Measurements from ENCODE around the gene GPATCH8. TPM values are rescaled to one million over a fixed set of nuclear protein-coding genes. Genes with fewer than 3 reads are reported as not detected.
"Not testable (repeated sequence)": the region's sequence is repeated elsewhere in the genome, so short reads cannot be mapped to it uniquely, and the experiment has no call there.

GPATCH8 gene
- polyA plus RNA-seq, 1 donor, result 28.2 TPM

DNA sequence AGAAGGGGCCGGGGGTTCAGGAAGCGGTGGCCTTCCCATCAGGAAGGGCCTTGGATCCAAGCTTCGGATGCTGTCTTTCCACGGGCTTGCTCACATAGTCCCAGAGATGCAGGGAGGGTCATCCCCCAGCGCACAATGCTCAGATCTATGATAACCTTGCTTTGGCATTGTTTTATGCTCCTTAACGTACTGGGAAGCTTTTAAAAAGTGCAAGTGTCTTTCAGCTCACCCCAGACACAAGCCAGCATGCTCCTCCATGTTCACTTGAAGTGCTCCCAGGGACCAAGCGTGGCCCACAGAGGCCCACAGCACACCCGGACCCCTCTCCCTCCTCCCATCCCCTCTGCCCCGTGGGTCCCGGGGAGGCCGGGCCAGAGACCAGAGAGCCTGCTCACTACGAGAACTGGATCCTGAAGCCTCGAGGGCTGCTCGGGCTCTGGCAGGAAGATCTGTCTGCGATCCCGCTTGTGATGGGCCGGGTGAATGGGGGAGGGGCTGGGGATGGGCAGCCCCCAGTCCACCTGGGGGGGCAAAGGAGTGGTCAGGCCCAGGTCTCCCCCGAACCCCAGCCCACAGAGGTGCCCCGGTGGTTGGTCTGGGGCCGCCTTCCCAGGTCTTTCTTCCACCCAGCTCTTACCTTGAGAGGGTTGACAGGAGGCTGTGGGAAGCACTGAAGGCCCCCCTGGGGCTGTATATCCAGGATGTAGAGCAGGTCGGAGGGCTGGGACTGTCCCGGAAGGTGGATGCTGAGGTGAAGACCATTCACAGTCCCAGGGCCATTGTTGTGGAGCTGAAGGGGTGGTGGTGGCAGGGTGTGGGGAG lies 127.8 kb downstream of the GPATCH8 start:
- no peak for DNase-seq (ENCODE audit: low read depth)

DNA sequence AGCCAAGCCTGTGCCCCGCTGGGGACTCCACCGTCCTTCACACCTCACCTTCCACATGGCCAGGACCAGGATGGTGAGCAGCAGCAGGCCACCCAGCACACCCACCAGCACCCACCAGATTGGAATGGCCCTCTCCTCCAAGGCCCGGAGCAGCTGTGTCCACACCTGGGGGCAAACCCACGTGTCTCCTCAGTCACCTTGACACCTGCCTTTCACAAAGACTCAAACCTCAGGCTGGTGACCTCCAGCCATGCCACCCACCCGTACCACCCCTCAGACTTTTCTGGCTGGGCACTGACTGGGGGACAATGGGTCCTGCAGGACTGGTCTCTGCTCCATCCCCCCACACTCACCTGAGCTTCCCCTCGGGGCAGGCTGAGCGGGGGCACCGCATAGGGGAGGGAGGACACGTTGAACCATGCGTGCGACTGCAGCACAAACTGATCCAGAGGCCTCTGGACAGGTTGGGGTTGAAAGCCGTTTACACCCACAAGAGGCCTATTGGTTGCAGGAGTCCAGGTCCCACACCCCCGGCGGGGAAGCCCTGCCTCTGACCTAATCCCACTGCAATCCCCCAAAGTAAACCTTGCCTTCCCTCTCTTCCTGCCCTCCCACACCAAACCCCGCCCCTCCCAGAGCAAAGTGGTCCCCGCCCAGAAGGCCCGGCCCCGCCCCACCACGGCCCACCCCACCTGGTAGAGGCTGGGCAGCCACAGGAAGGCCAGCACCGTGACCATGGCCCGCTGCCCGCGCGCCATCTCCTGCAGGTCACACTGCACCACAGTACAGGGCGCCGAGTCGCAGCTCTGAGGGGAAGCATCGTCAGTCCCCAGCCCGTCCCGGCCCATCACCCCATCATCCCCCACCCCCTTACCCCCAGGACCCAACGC lies 128.7 kb downstream of the GPATCH8 start:
- DNase-seq (ENCODE audit: low read depth), result no peak

DNA sequence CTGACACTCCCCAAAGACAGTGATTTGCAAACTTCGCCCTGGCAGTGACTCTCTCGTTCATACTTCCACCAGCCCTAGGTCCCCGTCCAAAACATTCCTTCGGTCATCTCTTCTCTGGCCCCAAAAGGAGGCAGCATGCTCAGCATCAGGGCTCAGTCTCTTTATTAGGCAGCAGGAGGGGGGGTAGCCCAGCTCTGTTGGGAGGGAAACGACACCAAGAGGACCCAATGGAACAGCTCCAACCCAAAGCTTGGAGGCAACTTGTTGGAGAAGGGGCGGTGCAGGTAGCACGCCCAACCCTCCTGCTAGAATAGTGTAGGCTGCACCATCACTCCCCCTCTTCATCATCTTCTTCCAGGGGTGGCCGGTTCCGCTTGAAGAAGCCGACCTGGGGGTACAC lies 131.2 kb downstream of the GPATCH8 start:
- no peak for DNase-seq (ENCODE audit: low read depth)

DNA sequence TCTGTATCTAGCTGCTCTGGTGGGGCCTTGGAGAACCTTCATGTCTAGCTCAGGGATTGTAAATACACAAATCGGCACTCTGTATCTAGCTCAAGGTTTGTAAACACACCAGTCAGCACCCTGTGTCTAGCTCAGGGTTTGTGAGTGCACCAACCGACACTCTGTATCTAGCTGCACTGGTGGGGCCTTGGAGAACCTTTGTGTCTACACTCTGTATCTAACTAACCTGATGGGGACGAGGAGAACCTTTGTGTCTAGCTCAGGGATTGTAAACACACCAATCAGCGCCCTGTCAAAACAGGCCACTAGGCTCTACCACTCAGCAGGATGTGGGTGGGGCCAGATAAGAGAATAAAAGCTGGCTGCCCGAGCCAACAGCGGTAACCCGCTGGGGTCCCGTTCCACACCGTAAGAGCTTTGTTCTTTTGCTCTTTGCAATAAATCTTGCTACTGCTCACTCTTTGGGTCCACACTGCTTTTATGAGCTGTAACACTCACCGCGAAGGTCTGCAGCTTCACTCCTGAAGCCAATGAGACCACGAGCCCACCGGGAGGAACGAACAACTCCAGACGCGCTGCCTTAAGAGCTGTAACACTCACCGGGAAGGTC lies 133.7 kb downstream of the GPATCH8 start:
- DNase-seq (ENCODE audit: low read depth), result not testable (repeated sequence)

DNA sequence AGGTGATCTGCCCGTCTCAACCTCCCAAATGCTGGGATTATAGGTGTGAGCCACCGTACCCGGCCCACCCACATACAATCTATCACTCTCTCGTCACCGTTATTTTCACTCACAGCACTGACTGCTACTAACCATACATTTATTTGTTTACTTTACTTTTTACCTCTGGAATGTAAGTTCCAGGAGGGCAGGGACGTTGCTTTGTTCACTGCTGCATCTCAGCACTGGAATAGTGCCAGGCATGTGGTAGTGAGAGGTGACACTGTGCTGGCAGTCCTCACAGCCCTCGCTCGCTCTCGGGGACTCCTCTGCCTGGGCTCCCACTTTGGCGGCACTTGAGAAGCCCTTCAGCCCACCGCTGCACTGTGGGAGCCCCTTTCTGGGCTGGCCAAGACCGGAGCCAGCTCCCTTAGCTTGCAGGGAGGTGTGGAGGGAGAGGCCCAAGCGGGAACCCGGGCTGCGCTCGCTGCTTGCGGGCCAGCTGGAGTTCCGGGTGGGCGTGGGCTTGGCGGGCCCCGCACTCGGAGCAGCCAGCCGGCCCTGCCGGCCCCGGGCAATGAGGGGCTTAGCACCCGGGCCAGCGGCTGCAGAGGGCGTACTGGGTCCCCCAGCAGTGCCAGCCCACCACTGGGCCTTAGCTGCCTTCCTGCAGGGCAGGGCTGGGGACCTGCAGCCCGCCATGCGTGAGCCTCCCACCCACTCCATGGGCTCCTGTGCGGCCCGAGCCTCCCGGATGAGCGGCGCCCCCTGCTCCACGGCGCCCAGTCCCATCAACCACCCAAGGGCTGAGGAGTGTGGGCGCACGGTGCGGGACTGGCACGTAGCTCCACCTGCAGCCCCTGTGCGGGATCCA lies 134.6 kb downstream of the GPATCH8 start:
- DNase-seq (ENCODE audit: low read depth), result not testable (repeated sequence)

DNA sequence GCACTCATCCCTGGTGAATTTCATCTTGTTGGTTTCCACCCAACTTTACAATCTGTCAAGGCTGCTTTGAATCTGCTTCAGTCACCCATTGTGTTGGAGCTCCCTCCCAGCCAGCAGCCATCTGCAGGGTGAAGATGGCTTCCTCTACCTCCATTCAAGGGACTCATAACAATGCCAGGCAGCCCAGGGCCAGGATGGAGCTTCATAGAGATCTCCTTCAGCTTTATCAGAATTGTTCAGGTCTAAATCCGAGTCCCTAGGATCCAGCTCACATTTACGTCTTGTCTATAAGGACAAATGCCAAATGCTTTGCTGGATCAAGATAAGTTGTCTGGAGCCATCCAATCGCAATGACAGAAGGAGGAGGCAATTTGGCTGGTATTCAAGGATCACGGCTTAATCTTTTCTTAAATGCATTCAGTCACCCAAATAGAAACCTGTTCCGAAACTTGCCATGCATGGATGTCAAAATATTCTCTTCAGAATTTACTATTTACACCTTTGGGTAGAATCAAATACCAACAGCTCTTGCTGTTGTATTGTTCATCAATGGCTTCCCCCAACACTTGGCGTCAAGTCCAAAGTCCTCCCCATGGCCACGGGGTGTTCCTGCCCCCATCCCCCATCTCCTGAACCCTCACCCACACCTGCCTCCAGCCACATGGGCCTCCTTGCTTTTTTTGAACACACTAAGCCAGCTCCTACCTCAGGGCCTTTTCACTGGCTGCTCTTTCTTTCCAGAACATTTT lies 135.8 kb downstream of the GPATCH8 start:
- no peak for DNase-seq (ENCODE audit: low read depth)

DNA sequence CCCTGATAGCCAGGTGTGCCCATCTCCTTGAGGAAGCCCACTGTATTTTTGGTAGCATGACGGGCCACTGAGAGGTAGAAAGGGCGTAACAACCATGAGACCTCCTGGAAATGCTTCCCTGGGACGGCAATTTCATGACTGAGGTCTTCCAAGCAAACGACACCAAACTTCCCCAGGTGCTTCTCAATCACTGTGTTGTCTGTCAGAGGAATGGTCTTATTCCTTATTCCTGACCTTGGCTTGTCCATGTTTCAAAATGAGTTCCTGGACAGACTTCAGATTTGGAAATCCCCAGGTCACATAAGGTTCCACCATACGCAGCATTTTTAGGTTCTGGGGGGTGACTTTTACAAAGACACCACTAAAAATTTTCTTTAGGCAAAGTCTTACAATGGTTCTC lies 138.2 kb downstream of the GPATCH8 start:
- not testable (repeated sequence) for DNase-seq (ENCODE audit: low read depth)

DNA sequence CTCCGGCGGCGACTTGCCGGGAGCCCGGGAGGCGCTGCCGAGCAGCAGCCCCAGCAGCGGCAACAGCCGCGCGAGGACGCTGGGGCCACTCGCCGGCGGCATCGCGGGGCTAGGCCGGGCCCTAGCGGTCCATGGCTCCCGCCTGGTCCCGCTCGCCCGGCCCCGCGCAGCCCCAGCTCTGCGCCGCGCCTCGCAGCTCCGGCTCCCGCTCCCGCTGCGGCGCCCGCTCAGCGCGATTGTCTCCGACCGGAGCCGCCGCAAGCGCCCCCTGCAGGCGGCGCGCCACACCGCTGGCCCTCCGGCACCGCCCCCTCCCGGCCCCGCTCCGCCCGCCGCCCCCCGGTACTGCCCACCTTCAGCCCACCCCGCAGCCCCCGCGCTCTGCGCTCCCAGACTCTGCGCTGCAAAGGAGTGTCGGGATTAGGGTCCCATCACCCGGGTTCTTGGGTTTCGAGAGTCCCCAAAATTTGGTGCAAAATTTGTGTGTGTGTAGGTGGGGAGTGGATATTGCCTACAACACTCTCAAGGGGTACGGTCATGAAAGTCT lies 139.5 kb downstream of the GPATCH8 start, which contains the start of gene FAM171A2:
FAM171A2 (minus strand) TSS at position 241 of the 547 bp plus-strand sequence; CDS start at position 102, 139 bp downstream.
- no peak for DNase-seq (ENCODE audit: low read depth)

DNA sequence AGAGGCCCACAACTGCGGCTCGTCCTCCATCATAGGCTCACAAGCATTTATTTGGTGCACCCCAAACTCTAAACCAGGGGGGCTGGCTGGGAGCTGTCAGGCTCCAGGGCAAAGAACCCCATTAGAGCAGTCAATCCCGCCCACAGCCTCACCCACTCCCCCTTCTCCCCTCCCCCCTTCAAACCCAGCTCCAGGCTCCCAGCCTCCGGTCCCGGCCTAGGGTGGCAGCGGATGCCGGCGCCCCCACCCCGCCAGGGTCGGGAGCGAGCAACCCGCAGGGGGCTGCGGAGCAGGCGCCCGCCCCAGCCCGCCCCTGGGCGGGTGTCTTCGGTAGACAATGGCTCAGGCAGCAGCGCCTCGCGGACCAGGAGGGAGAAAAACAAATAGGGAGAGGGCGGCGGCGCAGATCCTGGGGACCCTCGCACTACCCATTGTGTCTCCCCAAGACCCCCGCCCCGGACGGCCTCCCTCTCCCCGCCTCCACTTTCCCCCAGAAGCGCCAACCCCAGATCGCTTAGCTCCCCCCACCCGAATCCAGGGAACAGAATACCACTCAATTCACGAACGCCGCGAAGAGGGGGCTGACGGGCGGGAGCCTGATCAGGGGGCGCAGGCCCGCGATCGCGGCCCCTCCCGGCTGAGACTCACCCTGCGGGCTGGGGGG lies 140.1 kb downstream of the GPATCH8 start:
- no peak for DNase-seq (ENCODE audit: low read depth)

DNA sequence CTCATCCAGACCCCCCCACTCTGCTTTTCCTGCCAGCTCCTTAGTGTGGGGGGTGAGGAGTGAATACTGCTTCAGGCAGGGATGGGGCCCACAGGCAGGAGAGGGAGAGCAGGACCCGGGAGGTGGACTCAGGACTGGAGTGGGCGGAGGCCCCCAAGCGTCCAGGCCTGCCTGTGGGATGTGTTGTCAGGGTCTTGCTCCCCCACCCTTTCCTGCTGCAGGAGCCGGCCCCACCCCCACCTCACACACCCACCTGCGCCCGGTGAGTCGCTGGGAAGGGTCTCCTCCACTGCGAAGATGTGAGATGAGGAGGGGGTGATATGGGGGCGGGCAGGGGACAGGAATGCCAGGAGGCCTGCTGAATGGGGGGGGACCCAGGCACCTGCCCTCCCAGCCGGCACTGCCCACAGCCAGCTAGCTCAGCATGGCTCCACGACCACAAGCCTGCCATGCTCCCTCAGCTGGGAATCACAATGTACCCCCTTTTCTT lies 140.7 kb downstream of the GPATCH8 start:
- DNase-seq (ENCODE audit: low read depth), result no peak

DNA sequence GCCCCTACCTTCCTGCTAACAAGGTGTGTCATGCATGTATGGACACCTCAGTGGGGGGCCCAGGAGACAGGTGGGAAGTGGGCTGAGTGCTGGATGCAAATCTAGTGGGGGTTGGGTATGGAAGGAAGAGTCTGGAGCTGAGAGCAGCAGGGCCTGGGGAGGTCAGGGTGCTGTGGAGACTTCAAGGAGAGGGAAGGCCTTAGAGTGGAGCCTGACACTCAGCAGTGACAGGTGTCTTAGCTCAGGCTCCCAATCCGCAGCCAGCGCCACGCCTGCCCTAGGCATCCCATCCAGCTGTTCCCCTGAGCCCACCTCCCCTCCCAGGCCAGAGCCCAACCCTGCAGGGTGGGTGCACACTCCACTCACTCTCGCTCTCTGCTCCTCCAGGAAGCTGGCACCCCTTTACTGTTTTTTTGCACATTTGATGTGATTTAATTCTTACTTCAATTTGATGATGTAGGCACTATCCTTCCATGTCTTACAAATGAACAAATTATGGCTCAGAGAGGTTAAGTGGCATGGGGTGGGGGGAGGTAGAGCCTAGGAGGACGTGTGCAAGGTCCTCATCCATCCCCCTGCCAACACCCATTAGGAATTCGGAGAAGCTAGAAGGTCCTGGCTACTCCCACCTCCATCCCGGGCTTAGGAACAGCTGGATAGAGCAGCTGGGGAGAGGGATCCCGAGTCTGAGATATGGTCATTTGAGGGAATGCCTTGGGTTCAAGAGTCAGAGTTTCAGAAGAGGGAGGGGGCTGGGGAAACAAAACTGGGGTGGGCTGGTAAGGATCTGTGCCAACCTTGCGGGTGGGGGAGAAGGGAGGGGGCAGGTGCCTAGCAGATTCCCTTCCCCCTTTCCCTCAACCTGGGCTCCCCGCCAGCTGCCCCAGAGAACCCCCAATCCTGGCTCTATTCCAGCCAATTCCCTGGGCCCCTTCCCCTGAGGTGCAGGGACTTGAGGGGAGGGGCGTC lies 141.6 kb downstream of the GPATCH8 start:
- no peak for DNase-seq (ENCODE audit: low read depth)

DNA sequence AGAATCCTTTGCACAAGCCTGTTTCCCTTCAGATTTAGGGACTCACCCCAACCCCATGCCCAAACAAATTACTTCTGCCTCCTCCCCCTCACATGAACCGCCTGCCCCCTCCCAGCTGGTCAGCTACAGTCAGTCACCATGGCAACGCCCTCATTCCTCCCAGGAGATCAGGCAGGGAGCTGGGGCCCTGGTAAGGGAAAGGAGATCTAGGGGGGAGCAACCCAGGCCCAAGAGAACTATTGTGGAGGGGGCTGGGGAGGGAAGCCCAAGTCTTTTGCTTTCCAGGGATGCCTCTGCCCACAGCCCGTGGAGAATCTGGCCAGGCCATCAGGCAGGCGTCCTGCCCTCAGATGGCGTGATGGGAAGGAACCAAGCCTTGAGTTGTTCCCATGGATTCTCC lies 142.4 kb downstream of the GPATCH8 start:
- DNase-seq (ENCODE audit: low read depth), result no peak

DNA sequence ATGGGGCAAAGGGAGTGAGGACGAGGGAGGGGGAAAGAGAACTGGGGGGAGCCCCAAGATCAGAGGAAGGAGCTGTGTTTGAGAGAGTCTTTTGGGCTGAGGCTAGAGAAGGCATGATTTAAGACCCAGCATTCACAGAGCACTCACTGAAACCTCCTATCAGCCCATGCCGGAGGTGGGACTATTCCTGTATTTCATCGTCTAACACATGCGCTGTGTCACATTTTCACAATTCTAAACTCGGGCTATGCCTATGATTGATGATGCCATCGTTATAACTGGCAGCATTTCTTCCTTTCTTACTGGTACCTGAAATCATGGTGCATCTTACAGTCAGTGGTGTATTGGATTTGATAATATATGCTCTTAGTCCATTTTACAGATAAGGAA lies 143.1 kb downstream of the GPATCH8 start:
- DNase-seq (ENCODE audit: low read depth), result no peak

DNA sequence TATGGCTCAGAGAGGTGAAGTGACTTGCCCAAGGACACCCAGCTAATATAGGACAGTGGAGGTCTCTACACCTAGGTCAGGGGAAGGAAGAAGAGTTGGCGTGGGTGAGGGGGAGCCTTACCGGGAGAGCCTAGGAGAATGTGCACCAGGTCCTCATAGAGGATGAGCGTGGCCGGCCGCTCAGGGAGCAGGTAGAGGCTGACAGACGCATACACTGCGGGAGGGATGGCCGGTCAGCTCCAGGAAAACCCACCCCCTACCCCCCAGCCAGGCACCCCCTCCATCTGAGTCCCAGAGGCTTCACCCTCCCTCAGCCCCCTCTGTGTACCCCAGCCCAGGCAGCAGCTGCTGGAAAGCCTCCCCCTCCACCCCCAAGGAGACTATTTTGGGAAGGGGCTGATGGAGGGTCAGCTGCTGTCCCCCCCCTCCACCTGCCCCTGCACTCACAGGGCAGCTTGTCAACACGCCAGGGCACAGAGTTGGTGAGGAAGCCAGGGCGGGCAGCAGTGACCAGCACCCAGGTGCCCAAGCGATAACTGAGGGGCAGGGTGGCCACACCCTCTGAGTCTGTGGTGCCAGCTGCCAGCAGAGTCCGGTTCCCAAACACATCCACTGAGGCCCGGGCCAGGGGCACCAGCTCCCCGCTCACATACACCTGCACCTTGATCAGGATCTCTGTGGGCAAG lies 143.6 kb downstream of the GPATCH8 start:
- DNase-seq (ENCODE audit: low read depth), result no peak

DNA sequence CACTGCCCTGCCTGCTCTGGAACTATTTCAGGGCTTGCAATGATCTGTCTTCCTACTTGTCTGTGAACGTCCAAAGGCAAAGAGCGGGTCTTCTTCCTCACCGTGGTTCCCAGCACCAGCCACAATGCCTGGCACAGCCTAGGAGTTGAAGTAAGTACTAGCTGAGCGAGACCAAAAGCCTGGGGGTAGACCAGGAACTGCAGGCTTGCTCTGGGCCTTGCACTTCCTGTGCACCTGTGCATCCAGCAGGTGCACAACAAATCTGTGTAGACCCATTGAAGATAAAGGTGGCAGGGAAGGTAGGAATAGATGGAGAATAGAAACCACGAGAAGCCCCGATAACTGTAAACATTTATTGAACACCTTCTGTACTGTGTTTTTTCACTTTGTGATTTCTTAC lies 144.2 kb downstream of the GPATCH8 start:
- no peak for DNase-seq (ENCODE audit: low read depth)

DNA sequence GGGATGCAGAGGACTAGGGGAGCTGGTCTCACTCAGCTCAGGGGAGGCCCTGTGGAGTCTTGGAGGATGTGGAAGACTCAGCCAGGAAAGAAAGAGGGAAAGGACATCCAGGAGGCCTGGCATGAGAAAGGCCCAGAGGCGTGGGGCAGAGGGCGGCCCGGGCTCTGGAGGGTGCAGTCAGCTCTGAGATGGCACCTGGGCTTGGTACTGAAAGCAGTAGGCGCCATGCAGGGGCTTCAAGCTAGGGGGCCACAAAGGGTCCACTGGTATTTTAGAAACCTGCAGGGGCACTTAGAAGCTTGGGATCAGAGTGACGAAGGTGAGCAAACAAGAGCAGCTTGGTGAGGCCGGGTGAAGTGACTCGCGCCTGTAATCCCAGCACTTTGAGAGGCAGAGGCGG lies 145.1 kb downstream of the GPATCH8 start:
- no peak for DNase-seq (ENCODE audit: low read depth)

DNA sequence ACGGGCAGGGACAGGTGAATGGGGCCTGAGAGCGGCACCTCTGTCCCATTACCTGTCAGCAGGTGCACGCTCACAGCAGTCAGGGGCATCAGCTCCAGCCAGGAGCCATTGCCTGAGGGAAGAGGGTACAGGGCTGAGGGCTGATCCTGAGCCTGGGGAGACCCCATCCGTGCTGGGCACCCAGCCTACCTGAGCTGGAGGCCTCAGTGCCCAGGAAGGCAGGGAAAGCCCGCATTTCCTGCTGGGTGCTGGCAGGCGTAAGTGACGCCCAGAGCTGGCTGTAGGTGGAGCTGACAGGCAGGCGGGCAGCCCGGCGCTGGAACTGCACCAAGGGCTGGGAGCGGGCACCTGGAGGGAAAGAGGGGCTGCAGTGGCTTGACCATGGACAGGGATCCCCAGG lies 147.0 kb downstream of the GPATCH8 start:
- DNase-seq (ENCODE audit: low read depth), result no peak

DNA sequence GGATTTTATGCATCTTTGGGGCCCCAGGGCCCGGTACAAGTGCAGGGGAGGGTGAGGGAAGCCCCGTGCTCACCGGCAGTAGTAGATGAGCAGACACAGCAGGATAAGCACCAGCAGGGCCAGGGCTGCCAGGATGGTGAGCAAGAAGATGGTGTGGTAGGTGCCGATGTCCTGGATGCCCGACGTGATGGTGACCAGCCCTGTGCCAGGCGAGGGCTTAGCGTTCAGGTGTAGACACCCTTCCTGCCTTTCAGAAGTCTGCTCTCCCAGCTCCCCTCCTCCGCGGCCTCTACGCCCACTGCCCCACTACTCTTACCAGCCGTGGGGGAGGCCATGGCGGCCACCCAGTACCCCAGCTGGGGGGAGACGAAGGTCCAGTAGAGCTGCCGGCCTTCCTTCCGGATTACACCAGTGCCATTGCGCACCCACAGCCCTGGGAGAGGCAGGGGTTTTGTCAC lies 147.5 kb downstream of the GPATCH8 start:
- no peak for DNase-seq (ENCODE audit: low read depth)
